ENCODE results near the gene PPFIBP2.
A peak's percentile ranks its signal among the peaks of the same experiment; 100 is the strongest.

The PPFIBP2 gene

GRCh38 chr11:7666292-7666866, 152.6 kb downstream of the PPFIBP2 start:
- DNase-seq (ENCODE audit: low read depth): no peak

DNA sequence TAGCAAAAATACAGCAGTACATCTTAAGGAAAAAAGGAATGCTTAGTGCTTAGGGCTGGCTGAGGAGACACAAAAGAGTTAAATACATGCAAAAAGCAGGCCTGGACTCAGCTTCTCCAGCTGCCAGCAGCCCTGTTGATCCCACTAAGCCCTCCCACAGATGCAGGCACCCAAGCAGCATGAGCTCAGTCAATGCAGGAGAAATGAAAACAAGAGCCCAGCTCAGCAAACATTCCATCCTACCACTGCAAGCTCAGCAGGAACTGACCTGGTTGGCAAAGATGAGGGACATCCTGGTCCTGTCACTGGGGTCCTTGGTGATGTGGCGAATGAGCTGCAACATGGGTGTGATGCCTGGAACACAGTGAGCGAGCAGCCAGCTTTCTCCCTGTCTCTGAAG, 153.7 kb downstream of the PPFIBP2 start:
- no peak for DNase-seq (ENCODE audit: low read depth)

GRCh38 chr11:7668464-7668863, 154.7 kb downstream of the PPFIBP2 start:
- no peak for DNase-seq (ENCODE audit: low read depth)

DNA sequence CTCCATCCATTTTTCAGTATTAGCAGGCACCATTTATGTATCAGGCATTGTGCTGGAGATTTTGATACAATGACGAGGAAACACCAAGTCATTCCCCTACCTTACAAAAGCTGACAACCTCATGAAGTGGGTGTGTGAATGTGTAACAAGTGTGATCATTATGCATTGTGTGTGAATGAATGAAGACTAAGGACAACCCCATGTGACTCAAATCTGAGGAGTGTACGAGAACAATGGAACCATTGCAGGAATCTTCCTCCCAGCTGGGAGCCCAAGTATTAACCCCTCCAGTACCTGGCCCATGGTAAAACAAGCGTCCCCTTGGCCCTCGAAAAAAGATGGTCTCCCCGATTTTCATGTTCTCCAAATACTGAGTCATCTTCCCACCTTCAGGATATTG, 155.1 kb downstream of the PPFIBP2 start:
- DNase-seq (ENCODE audit: low read depth): no peak

DNA sequence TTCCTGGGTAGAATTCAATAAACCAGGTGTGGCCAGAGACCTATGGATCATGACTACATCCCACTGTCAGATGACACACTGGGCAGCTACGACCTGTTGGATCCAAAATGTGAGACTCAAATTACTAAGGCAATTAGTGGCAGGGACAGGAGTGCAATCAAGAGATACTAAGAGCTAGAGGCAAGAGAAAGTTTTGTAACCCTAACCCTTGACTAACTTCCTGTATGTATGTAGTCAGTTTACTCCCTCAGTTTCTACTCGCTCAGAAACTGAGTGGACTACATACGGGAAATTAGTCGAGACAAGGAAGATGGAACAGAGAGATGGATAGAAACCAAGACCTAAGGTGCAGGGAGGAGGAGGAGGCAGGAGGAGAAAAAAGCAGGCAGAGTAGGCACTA, 156.8 kb downstream of the PPFIBP2 start:
- no peak for DNase-seq (ENCODE audit: low read depth)

DNA sequence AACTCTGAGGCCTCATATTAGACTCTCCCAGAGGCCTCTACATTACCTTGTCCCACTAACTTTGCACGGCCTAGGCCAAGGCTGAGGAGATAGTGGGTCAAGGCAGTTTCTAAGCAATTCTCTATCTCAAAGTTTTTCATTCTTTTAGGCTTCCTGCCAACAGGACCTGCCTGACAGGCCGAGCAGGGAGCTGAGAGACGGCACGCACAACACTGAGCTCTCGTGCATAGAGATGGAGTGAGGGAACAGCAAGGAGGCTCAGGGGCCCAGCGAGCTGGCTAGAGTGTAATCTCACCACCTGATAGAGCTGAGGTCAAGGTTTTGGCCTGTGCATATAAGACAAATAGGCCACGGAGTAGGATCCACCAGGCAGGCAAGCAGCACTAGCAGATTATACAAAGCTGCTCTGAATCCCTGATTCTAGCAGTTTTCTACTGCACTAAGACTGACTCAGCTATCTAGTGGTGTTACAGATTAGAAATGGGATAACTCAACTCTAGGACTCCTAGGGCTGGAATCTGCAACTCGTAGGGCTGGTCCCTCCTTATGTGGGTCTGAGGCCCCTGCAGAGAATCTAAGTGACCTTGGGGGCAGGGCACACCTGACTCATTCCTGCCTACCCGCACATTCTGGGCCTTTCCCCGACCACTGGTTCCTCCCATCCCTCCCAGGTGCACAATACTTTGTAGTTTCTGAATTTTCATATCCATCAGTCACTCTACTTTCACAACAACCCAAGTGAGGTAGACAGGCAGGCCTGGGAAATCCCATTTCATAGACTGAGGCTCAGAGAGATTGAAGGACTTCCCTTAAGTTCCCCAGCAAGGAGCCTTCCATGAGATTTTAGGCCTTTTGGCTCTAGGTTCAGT, 157.8 kb downstream of the PPFIBP2 start:
- DNase-seq (ENCODE audit: low read depth): no peak

GRCh38 chr11:7672276-7672959, 158.6 kb downstream of the PPFIBP2 start:
- no peak for DNase-seq (ENCODE audit: low read depth)

DNA sequence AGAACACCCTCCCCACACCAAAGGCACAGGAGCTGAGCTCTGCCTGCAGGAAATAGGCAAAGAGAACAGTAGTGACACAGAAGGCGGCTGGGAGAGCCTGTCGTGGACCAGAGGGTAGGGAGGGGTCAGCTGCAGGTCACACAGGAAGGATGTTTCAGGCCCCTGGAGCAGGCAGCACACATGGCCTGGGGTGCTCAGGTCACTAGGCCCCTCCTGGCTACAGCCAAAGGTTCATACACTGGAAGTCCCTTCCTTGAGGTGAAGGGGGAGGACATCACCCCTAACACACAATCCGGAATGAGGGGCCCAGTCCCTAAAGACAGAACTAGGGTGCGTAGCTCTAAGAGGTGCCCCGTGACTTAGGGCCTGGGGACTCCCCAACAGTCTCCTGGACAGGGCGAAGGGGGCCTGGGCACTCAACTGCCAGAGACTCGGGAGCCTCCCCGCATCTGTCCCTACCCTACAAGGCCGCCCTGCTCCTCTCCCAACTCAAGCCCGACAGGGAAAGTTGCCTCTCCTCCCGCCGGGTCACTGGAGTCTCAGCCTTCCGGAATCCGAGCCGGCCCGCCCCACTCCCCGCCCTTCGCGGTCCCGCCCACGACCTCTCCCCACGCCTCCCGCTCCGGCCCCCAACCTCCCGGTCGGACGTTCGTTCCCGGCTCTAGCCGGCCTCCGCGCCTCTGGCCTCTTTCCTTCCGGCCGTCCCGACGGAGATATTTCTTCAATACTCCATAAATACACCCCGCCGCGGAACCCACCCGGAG, 159.3 kb downstream of the PPFIBP2 start, which contains the start of gene CYB5R2:
CYB5R2 (minus strand) TSS at position 541 of the 764 bp plus-strand sequence. CDS start 675 bp downstream, outside the sequence.
- no peak for DNase-seq (ENCODE audit: low read depth)

- DNase-seq (ENCODE audit: low read depth): no peak
These were observed 160.1 kb downstream of the PPFIBP2 start for GRCh38 chr11:7673724-7674434.

DNA sequence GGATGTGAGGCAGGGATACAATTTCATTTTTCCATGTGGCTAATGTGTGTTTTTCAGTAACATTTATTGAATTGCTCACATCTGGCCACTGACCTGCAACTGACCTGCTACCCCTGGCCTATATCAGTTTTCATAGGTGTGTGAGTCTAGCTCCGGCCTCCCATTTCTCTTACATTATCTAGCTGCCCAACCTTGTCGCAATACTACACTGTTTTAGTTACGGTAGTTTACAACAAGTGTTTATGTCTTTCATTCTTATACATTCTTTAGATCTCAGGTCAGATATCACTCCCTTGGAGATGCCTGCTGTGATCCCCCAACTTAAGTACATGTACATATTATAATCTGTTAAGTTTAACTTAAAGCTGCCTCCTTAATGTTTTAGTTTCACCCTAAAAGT, 161.8 kb downstream of the PPFIBP2 start:
- DNase-seq (ENCODE audit: low read depth): no peak

- no peak for DNase-seq (ENCODE audit: low read depth)
These were observed 163.3 kb downstream of the PPFIBP2 start for GRCh38 chr11:7677071-7677470.

GRCh38 chr11:7677796-7678201, 164.0 kb downstream of the PPFIBP2 start:
- no peak for DNase-seq (ENCODE audit: low read depth)

DNA sequence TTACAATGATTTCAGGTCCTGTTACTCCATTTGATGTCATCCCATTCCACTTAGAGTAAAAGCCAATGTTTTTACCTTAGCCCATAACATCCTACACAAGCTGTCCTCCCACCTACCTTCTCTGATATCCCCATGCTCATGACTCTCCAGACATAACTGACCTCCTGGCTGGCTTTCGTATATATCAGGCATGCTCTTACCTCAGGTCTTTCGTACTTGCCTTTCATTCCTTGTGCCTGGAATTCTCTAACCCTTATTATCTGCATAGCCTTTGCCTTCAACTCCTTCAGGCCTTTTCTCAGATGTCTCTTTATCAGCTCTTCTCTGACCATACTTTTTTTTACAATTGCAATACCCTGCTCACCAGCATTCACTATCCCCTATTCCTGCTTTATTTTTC, 169.8 kb downstream of the PPFIBP2 start:
- DNase-seq (ENCODE audit: low read depth): no peak

GRCh38 chr11:7686761-7687160, 173.0 kb downstream of the PPFIBP2 start:
- DNase-seq (ENCODE audit: low read depth): no peak

DNA sequence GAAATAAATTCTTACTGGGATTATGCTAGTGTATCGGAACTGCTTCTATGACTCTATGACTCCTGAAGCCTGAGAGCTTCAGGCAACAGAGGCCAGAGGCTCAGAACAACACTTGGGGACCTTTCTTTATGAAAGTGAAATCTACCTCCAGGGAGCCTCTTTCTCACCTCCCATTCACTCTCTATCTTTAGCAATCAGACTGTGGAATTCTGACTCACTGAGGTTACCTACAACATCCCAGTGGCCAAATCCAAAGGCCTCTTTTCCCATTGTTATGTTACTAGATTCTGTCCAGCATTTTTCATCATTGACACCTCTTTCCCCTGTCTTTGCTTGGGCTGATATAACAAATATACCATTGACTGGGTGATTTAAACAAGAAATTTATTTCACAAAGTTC, 173.6 kb downstream of the PPFIBP2 start:
- no peak for DNase-seq (ENCODE audit: low read depth)

GRCh38 chr11:7688238-7688826, 174.5 kb downstream of the PPFIBP2 start:
- DNase-seq (ENCODE audit: low read depth): peak; percentile 9

DNA sequence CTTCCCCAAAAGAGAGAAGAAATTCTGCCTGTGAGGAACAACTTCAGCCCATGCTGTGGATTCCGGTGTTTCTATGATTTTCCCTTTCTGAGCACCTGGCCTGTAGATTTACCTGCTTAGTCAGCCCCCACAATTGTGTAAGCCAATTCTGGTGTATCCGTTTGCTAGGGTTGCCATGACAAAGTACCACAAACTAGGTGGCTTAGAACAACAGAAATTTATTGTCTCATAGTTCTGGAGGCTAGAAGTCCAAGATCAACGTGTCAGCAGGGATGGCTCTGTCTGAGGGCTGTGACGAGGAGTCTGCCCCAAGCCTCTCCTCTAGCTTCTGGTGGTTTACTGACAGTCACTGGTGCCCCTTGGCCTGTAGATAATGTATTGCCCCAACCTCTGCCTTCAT, 175.4 kb downstream of the PPFIBP2 start:
- DNase-seq (ENCODE audit: low read depth): no peak

DNA sequence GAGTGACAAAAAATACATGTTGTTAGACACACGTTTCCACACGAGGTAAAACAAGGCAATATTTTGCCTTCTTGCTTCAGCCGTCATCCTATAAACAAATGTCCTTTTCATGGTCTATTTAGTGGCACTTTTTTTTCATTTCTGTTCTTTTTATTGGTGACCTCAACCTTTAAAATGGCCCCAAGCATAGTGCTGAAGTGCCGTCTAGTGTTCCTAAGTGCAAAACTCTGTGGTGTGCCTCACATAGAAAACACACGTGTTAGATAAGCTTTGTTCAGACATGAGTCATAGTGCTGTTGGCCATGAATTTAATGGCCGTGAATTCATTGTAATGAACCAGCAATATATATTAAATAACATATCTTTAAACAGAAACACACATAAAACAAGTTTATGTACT, 176.8 kb downstream of the PPFIBP2 start:
- no peak for DNase-seq (ENCODE audit: low read depth)

DNA sequence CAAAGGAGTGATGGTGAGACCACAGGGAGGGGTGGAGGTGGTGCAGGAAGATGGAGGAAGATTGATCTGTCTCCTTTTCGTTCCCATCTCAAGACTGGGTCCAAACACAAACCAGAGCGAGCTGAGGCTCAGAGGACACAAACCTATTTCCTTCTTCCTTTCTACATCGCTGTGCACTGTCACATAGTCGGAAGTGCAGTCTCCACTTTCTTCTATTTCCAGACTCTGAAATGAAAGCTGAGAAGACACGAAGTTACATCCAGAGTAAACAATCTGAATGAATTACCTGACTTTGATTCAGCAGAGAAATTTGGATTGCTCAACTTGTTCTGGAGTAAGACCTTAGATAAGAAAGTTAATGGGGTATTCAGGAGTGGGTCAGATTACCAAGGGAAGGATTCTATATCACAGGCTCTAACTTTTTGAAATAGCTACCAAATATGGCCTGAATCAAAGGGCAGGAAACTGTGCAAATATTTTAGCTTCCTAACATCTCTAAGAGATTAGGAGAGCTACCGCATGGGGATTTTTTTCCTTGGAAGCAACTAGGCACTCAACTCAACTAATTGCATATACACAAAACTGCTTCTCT, 178.1 kb downstream of the PPFIBP2 start:
- no peak for DNase-seq (ENCODE audit: low read depth)

- no peak for DNase-seq (ENCODE audit: low read depth)
These were observed 178.6 kb downstream of the PPFIBP2 start for GRCh38 chr11:7692426-7692825.

DNA sequence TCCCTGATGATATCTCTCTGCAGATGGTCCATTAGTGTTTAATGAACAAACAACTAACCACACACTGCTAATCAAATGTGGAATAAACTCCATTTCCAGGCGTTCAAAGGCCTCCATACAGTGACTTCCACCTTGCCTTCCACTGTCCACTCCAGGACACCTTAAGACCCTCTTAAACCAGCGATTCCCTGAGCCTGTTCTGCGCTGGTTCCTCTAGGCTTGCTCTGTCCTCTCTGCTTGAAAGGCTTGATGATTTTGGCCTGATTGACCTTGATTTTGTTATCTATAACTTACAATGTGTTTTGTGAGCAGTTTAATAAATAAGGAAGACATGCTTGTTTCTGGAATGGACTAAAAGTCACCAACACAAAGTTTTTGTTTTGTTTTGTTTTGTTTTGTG, 180.4 kb downstream of the PPFIBP2 start:
- DNase-seq (ENCODE audit: low read depth): no peak
